Inflammatory macrophage treated with lipopolysaccharide for 1 hour (primary cell): ENCODE data around the gene DLG1.
A peak's percentile ranks its signal among the peaks of the same experiment; 100 is the strongest.

Experiments used
- DNase-seq, 2 donors: peaks; one replicate each; pipeline ENCODE4 v3.0.0-alpha.2; 2020 to 2022

The DLG1 gene

GRCh38 chr3:197010556-197011351 is 287.7 kb downstream of the DLG1 start:
- DNase-seq = no peak

- DNase-seq = no peak
Measured at GRCh38 chr3:197009532-197010019, 288.8 kb downstream of the DLG1 start.

GRCh38 chr3:197008436-197009209 is 289.8 kb downstream of the DLG1 start:
- no peak for DNase-seq

GRCh38 chr3:197007953-197008352 is 290.5 kb downstream of the DLG1 start:
- DNase-seq = no peak

GRCh38 chr3:197007296-197007940 is 291.0 kb downstream of the DLG1 start:
- DNase-seq = no peak

- DNase-seq = no peak
Measured at GRCh38 chr3:197006860-197007259, 291.6 kb downstream of the DLG1 start.

GRCh38 chr3:197006446-197006845 is 292.0 kb downstream of the DLG1 start:
- DNase-seq = no peak

GRCh38 chr3:197003461-197004385 is 294.7 kb downstream of the DLG1 start:
- DNase-seq = no peak

GRCh38 chr3:197002701-197003454 is 295.5 kb downstream of the DLG1 start:
- peak; percentile 76 to 87 for DNase-seq

GRCh38 chr3:197001972-197002700 is 296.3 kb downstream of the DLG1 start:
- DNase-seq = peak; percentile 51 to 52

GRCh38 chr3:197001106-197001971 is 297.1 kb downstream of the DLG1 start:
- no peak for DNase-seq

- peak; percentile 33 to 57 for DNase-seq
Measured at GRCh38 chr3:197000211-197000610, 298.2 kb downstream of the DLG1 start.

GRCh38 chr3:196998966-196999760 is 299.2 kb downstream of the DLG1 start:
- no peak for DNase-seq

GRCh38 chr3:196997311-196997710 is 301.1 kb downstream of the DLG1 start:
- DNase-seq = no peak

GRCh38 chr3:196996454-196997265 is 301.8 kb downstream of the DLG1 start:
- DNase-seq = no peak

- DNase-seq = no peak
Measured at GRCh38 chr3:196995646-196996355, 302.6 kb downstream of the DLG1 start.

GRCh38 chr3:196995027-196995426 is 303.4 kb downstream of the DLG1 start:
- DNase-seq = no peak
